Measurements from ENCODE around the gene OGFRL1.

Gene OGFRL1

DNA sequence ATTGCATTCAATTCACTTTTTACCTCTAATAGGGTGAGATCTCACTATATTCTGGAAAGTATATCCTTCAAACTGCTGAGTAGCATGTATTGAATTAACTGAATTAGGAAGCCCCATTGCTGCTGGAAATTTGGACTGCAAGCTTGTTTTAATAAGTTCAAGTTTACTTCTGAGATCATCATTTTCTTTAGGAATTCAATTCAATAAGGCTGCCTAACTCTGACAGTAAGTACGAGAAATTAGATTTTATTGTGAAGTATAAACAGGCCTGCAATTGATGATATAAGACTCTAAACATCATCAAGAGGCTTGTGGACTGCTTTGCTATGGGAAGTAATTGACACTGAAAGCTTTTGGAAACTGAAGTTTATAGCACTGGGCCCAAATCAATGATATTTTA, 44.4 kb downstream of the OGFRL1 start:
- H3K4me3 ChIP-seq (ENCODE audit: low read depth, low read length) = no peak overlapping the region
- no peak for DNase-seq (ENCODE audit: low read depth, low spot score)
- CTCF ChIA-PET = interaction anchor here (0.7 to 1.6 kb wide), 4 partner anchors 10 to 143 kb away, joined by 3 read pairs; no protein-coding TSS in a partner anchor
- POLR2A ChIA-PET = no interaction called here
- TF ChIP-seq, protein P1, sequence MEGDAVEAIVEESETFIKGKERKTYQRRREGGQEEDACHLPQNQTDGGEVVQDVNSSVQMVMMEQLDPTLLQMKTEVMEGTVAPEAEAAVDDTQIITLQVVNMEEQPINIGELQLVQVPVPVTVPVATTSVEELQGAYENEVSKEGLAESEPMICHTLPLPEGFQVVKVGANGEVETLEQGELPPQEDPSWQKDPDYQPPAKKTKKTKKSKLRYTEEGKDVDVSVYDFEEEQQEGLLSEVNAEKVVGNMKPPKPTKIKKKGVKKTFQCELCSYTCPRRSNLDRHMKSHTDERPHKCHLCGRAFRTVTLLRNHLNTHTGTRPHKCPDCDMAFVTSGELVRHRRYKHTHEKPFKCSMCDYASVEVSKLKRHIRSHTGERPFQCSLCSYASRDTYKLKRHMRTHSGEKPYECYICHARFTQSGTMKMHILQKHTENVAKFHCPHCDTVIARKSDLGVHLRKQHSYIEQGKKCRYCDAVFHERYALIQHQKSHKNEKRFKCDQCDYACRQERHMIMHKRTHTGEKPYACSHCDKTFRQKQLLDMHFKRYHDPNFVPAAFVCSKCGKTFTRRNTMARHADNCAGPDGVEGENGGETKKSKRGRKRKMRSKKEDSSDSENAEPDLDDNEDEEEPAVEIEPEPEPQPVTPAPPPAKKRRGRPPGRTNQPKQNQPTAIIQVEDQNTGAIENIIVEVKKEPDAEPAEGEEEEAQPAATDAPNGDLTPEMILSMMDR (IDR thresholded peaks at IDR 0.05; ENCODE audit: insufficient read depth, low read length, missing control alignments) = no peak

DNA sequence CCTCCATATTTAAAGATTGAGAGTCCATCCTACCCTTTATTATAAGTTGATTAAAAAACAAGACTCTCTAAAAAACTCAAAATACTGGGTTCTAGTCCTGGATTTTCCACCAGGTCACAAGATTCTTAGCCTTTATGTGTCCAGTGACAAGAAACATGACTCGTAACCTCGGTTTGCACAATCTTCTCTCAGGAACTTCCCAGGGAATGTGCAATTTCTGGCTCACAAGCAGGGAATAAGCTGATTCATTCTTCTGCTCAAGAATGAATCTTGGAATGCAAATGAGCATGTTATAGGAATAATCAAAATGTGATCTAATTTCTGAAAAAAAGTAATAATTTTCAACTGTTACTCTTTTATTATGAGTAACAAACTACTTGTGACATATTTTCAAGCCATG, 45.1 kb downstream of the OGFRL1 start:
- CTCF ChIA-PET = interaction anchor here (1.2 to 1.6 kb wide), 3 partner anchors 9 to 144 kb away, joined by 3 read pairs; no protein-coding TSS in a partner anchor
- TF ChIP-seq, protein P1 (IDR thresholded peaks at IDR 0.05; ENCODE audit: insufficient read depth, low read length, missing control alignments) = no peak
- DNase-seq (ENCODE audit: low read depth, low spot score) = peak; percentile 78
- POLR2A ChIA-PET = no interaction called here
- no peak overlapping the region for H3K4me3 ChIP-seq (ENCODE audit: low read depth, low read length)

DNA sequence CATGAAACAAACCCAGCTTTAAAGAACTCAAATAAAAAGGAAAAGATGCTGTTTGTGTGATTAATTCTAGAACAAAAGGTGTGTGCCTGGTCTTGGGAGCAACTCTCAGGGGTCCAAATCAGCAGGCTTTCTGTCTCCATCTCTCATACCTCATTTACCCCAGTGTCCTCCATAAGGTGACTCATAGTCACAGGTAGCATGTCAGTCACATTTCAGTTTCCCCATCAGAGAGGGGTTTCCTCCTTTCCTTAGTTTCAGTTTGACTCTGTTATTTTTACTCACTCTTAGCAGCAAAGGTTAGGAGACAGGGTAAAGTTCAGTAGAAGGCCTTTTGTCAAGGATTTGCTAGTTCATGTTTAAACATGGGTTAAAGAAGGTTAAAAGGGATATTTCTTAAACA, 46.2 kb downstream of the OGFRL1 start:
- no peak overlapping the region for H3K4me3 ChIP-seq (ENCODE audit: low read depth, low read length)
- ChIA-PET POLR2A (no interaction called here), CTCF (interaction anchor here (0.7 to 1.4 kb wide), 3 partner anchors 15 to 144 kb away, joined by 3 to 5 read pairs (median 5); no protein-coding TSS in a partner anchor)
- TF ChIP-seq, protein P1 (IDR thresholded peaks at IDR 0.05; ENCODE audit: insufficient read depth, low read length, missing control alignments) = no peak
- DNase-seq (ENCODE audit: low read depth, low spot score) = no peak

DNA sequence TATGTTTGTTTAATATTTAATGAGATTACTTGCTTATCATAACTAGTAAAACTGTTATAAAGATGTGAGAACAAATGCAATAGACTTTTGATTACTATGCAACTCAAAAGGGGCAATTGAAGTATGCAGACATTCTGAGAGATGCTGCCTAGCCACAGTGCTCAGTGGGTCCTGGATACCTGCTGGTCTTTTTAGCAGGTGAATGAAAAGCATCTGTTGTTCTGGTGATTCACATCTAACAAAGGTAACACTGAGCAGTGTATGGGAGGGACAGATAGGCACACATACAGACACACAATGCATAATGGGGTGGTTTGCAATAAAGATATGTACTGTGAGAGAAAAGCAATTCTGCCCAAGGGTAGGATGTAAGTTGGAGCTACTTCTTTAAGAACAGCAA, 46.9 kb downstream of the OGFRL1 start:
- POLR2A ChIA-PET = no interaction called here
- no peak for DNase-seq (ENCODE audit: low read depth, low spot score)
- CTCF ChIA-PET = interaction anchor here (1.1 to 1.4 kb wide), 2 partner anchors 142 to 145 kb away, joined by 5 read pairs; no protein-coding TSS in a partner anchor
- H3K4me3 ChIP-seq (ENCODE audit: low read depth, low read length) = no peak overlapping the region
- TF ChIP-seq, protein P1 (IDR thresholded peaks at IDR 0.05; ENCODE audit: insufficient read depth, low read length, missing control alignments) = no peak

DNA sequence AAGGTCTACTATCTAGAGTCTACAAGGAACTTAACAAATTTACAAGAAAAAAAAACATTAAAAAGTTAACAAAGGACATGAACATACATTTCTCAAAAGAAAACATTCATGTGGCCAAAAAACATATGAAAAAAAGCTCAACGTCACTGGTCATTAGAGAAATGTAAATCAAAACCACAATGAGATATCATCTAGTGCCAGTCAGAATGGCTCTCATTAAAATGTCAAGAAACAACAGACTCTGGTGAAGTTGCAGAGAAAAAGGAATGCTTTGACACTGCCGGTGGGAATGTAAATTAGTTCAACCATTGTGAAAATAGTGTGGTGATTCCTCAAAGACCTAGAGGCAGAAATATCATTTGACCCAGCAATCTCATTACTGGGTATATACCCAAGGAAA, 48.3 kb downstream of the OGFRL1 start:
- DNase-seq (ENCODE audit: low read depth, low spot score) = no peak
- TF ChIP-seq, protein P1 (IDR thresholded peaks at IDR 0.05; ENCODE audit: insufficient read depth, low read length, missing control alignments) = no peak
- POLR2A ChIA-PET = no interaction called here
- no peak overlapping the region for H3K4me3 ChIP-seq (ENCODE audit: low read depth, low read length)
- CTCF ChIA-PET = interaction anchor here (1.5 kb wide), 1 partner anchor 14 kb away, joined by 7 read pairs; no protein-coding TSS in a partner anchor

DNA sequence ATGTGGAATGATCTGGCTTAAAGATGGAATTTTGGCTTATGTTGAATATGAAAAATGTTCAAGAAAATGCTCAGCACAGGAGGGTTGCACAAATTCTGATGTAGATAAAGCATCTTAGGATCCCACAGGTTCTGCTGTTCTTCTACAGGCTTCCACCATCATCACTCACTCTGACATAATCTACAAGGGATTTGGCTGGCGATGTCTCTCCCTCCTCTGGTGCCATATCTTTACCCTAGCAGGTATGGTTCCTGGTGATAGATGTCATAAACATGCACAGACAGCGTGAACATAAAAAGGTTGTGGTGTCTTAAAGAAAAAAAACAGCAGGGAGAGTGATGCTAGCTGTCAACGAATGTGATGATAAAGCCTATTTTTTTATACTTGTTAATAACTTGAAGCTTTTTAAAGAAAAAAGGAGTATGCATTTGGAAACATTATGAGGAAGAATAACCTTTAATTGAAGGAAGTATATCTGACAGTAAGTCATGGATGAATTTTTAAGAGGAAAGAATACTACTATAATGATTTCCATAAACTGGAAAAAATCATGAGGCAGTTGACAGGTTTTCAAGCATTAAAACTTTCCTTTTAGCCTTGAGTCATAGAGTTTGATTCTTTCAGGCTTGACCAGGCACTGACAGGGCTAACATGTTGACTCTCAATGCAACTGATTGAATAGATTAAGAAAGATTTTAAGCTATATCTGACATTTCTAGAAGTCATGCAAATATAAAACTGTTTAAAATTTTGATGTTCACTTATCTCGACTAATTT, 50.1 kb downstream of the OGFRL1 start:
- DNase-seq (ENCODE audit: low read depth, low spot score) = no peak
- POLR2A ChIA-PET = no interaction called here
- H3K4me3 ChIP-seq (ENCODE audit: low read depth, low read length) = no peak overlapping the region
- CTCF ChIA-PET = no interaction called here
- TF ChIP-seq, protein P1 (IDR thresholded peaks at IDR 0.05; ENCODE audit: insufficient read depth, low read length, missing control alignments) = no peak

Data from AG04449 (cell line).